Subcutaneous abdominal adipose tissue (tissue), 5 donors: ENCODE results near the gene BMP8A.

Source experiments
- H3K27ac ChIP-seq: one replicate; pipeline ENCODE4 v1.7.0; 2013; ENCODE audit warnings: low read depth, mild to moderate bottlenecking, inconsistent platforms, low read length, moderate library complexity
- H3K27me3 ChIP-seq, 5 donors: one replicate each; pipeline ENCODE4 v1.7.0; 2013; ENCODE audit warnings: low read length in 5 of 5, inconsistent platforms in 1 of 5; ENCODE audit not compliant: control insufficient read depth in 5 of 5, insufficient read depth in 4 of 5
- H3K36me3 ChIP-seq, 5 donors: one replicate each; pipeline ENCODE4 v1.7.0; 2013; ENCODE audit warnings: low read length in 5 of 5; ENCODE audit not compliant: control insufficient read depth in 5 of 5, insufficient read depth in 5 of 5
- H3K4me1 ChIP-seq, 5 donors: one replicate each; pipeline ENCODE4 v1.7.0; 2013; ENCODE audit warnings: low read length in 5 of 5, mild to moderate bottlenecking in 3 of 5, moderate library complexity in 1 of 5; ENCODE audit not compliant: control insufficient read depth in 5 of 5, insufficient read depth in 5 of 5
- H3K4me3 ChIP-seq, 5 donors: one replicate each; pipeline ENCODE4 v1.7.0; 2013; ENCODE audit warnings: low read length in 5 of 5, low read depth in 1 of 5
- H3K9ac ChIP-seq, 5 donors: one replicate each; pipeline ENCODE4 v1.7.0; 2013; ENCODE audit warnings: low read length in 5 of 5, mild to moderate bottlenecking in 4 of 5, moderate library complexity in 3 of 5
- H3K9me3 ChIP-seq, 5 donors: one replicate each; pipeline ENCODE4 v1.7.0; 2013; ENCODE audit warnings: low read length in 5 of 5; ENCODE audit not compliant: control insufficient read depth in 5 of 5
- donor health status: healthy.
- donor health status: healthy.
- donor health status: healthy.
- donor health status: healthy.
- donor health status: healthy.

BMP8A gene

DNA sequence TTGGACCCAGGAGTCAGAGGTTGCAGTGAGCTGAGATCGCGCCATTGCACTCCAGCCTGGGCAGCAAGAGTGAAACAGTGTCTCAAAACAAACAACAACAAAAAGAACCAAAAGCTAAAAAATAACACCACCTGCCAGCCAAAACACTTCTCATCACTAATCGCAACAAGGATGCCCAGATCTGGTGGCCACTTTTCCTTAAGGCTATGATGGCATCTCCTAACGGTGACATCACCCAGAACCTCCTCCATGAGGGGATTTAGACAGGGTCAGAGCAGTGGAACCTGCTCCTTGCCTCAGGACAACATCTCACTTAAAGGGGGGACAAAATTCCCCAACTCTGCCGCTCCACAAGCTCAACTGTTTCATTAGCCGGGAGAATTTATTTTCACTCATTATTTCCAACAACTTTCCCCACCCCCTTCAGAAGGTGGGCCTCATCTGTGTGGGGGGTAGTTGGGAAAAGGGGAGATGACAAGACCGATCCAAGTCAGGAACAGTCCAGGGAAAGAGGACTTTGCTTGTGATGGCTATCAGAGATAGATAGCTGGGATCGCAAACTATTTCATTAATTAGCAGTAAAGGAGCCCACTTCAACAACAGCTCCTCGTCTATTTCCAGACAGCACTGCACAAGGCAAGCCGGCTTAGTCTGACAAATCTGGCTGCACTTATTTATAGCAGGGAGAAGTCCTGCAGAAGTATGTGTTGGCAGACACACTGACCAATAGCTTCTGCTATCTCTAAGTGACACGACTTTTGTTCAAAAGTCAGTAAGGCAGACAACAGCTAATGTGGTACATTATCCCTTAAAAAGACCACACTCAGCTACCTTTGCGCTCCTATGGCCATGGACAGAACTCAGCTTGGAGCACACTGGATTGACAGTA is 82.5 kb downstream of the BMP8A start:
- Histone ChIP-seq H3K27ac (no peak overlapping the region), H3K36me3 (peaks cover 26 to 41% (median 40%) of the 10 kb centered on the region in 5 donors), H3K4me1 (peaks cover 10 to 40% (median 33%) of the 10 kb centered on the region in 5 donors)

DNA sequence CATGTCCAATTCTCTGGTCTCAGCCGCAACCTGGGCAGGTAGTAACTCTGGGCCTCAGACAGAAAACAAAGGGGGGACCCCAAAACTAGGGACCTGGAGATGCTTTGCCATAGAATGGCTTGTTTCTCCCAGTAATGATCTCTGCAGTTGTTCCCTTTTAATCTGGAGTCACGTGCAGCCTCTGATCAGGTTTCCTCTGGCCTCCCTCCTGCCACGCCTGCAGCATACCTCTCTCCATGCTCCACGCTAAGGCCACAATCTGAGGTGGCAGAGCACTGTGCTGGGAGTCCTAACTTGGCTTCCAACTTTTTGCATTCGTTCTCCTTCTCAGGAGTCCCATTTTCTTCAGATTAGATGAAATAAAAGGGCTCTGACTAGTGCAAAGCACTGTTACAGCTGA is 83.2 kb downstream of the BMP8A start:
- peaks cover 19 to 34% (median 33%) of the 10 kb centered on the region in 5 donors for H3K36me3 ChIP-seq
- H3K27ac ChIP-seq, result peak overlapping the region; percentile 77
- H3K4me3 ChIP-seq, result peak overlapping the region; percentile 75 to 88 (median 82)
- peak overlapping the region; percentile 38 to 93 (median 87) for H3K9ac ChIP-seq
- no peaks in the 10 kb centered on the region for H3K27me3 ChIP-seq
- no peaks in the 10 kb centered on the region for H3K9me3 ChIP-seq
- H3K4me1 ChIP-seq, result peaks cover 10 to 40% (median 33%) of the 10 kb centered on the region in 5 donors

More for the DNA sequence above, 82.5 kb downstream of the BMP8A start:
- Histone ChIP-seq H3K27me3 (no peaks in the 10 kb centered on the region), H3K9ac (peak overlapping the region in 4 of 5 donors; percentile 5 to 91 (median 44)), H3K4me3 (peak overlapping the region; percentile 75 to 88 (median 82)), H3K9me3 (no peaks in the 10 kb centered on the region)
